GM19043 (cell line): Measurements from ENCODE around the gene COPS9.
A peak's percentile ranks its signal among the peaks of the same experiment; 100 is the strongest.

Experiments used
- ATAC-seq: cut with Tn5 transposase; IDR thresholded peaks from one replicate; pipeline ENCODE4 v1.9.1; 2021; ENCODE audit warnings: low read depth; ENCODE audit not compliant: unreplicated experiment

The COPS9 gene

DNA sequence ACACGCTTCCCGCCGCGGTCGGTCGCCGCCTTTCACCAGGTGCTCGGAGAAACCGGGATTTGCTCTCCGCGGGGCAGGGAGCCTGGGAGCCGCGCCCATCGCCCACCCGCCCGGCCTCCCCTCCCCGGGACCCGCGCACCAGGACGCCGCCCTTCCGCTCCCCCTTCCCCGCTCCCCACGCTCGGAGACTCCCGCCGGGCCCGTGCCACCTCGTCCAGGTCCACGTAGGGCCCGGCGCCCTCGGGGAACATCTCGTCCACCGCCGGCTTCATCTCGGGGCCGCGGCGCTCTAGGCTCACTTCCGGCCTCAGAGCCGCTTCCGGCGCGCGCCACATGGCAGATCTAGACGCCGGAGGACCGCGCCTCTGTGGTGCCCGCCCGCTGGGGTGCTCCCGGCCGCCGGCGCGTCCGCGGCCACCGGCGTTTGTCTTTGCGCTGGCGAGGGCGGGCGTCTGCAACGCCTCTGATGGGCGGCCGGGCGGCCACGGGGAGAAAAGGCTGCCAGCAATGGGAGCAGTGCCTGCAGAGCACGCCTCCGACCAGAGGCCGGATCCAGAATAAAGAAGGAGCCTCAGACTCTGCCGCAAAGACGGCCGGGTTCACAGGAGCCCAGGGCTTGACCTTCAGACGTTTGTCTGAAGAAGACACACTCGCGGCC lies at the start of gene COPS9:
COPS9 (minus strand) TSS at position 293 of the 658 bp plus-strand sequence; CDS start at position 272, 21 bp downstream.
- ATAC-seq: peak; percentile 90

DNA sequence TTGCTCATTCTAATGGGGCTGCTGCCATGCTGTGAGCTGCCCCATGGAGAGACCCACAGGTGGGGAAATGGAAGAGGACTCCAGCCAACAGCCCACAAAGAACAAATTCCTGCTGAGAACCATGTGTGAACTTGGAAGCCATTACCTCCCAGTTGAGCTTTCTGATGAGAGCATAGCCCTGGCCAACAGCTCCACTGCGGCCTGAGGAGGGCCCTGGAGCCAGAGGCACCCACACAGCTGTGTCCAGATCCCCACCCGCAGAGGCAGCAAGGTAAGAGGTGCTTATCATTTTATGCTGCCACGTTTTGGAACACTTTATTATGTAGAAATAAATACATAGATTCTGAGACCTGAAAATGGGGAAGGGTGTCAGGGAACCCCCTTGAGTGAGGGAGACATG lies 48.6 kb upstream of the COPS9 start:
- ATAC-seq: no peak

DNA sequence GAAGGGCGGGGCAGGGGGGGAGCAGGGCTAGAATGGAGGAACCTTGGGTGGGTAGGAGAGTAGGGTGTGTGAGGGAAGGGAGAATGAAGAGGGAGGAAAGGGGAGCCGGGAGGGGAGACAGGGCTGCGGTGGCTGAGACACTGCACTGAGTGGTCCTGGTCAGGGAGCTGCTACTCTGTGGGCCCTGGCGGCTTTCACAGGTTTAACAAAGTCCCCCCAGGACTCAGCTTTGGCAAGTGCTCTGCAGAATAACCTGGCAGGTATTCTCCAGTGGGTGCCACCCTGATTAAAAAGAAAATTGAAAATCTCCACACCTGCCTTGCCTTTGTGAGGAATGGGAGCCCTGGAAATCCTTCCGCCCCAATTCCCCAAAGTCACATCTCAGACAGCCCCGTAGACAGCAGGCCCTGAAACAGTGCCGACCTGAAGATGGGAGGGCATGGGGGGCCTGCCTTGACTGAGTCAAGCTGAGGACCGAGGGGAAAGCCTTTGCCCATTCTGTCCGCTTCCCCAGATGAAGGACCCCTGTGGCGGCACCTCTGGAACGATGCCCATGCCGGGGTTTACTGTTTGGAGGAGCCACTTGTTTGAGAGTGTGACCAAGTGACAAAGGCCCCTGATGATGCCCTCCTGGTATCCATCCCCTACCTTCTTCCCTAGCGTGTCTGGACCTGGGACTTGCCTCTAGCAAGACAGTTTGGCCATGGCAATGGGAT lies 47.9 kb upstream of the COPS9 start:
- no peak for ATAC-seq

DNA sequence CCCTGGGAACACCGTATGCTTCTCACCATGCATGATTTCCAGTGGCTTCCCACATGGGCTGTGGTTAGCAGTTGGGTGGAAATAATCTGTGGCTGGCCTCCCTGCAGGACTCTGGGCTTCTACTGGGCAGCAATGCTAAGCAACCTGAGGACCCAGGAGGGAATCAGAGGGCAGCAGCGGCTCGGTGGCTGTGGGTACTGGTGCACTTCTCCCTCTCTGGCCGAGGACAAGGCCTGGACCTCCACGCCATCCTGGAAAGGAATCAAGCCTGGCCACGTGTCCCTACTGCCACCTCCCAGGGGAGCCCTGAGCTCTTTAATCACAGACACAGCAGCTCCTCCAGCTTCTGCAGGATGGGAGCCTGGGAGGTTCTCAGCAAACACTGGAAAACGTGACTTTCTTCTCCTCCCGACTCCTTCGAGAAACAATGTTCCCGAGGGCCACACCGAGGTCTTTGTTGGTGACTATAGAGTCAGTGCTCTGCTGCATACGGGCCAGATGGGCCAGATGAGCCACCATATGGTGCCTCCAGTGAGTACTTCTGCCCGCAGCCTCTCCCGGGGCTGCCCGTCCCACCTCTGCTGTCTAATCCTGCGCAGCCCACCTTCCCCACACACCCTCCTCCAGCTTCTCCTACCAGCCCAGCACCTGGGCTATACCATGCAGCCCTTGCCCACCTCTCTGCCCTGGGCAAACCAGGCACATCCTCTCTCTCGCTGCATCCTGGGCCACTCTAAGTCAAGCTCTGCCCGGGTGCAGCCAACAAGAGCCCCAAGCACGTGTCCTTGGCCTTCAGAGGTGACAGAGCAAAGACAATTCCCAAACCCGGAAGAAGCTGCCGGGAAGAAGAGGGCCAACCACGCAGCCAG lies 47.1 kb upstream of the COPS9 start:
- ATAC-seq: no peak

DNA sequence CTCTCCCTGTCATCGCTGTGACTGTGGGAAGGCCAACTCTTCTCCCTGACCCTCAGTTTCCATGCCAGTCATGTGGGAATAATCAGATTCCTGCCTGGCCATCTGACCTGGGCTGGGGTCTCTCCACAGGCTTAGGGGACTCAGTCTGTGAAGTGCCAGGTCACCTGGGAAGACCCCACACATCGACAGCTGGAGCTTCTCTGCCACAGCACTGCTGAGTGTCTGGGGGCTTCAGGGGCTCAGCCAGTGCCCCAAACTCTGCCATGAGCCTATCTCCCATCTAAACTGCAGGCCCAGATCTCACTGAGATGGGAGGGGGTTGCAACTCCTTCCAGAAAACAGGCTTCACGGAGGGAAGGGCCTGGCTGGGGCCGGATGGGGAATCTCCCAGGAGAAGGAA lies 46.4 kb upstream of the COPS9 start:
- ATAC-seq: no peak

DNA sequence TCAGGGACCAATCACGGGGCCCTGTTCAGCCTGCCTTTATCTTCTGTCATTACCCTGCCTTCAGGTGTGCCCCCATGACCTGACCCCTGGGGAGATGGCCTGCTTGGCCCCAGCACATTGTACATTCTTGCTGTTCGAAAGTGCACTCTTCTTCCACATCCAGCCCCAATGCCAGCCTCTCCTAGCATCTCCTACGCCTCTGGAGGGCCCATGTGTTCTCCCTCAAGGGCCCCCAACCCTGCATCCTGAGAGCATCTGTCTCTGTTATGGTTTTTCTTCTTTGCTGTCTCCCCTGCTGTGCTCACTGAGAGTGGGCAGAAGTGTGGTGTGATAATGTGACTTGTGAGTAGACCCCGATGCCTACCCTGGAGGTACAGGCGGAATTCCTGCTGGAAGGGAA lies 45.9 kb upstream of the COPS9 start:
- no peak for ATAC-seq

DNA sequence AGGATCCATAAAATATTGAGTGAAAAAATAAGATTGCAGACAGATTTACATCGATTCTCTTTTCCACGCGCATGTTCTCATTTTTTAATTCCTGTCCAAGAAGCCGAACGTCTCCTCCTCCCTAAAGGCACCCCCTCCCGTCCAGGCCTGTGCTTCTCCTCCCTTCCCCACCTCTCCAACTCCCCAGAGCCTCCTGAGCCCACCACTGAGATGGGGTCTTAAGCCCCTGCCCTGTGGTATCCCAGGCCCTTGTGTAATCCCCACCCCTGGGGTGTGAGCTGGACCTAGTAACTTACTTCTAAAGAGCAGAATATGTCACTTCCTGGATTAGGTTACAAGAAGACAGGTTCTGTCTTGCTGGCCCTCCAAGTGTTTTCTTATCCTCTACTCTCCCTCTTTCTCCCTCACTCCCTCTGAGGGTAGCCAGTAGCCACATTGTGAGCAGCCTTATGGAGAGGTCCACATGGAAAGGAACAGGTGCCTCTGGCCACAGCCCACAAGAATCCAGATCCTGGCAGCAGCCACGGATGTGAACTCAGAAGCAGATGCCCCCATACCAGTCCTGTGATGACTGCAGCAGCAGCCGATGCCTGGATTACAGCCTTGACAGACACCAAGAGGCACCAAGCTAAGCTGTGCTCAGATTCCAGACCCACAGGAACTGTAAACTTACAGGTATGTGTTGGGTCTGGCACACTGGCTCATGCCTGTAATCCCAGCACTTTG lies 44.0 kb upstream of the COPS9 start:
- no peak for ATAC-seq

DNA sequence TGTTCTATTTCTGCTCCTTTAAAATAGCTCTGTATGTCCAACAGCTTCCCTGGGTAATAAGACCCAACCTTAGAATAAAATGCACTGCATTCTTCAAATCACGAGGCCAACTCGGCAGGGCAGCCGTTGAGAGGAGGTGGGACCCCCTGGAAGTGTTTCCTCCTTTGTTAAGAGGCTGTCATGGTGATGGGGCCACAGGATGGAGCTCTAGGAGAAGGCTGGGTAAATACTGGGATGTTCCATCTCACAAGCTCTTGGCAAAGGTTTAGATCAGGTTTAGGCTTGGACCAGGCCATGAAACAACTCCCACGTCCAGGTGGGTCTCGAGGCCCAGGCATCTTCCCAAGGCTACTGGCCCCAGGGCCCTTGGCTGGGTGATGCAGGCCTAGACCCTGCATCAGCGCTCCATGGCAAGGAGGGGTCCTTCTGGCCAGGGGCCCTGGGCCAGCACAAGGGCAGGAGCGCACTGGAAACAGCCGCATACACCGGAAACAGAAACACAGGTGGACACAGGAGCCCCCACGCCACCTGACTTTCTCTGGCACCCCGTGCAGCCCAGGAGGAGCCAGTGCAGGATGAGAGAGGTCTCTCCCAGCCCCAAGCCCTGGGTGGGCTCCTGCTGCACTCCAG lies 43.2 kb upstream of the COPS9 start:
- ATAC-seq: no peak

DNA sequence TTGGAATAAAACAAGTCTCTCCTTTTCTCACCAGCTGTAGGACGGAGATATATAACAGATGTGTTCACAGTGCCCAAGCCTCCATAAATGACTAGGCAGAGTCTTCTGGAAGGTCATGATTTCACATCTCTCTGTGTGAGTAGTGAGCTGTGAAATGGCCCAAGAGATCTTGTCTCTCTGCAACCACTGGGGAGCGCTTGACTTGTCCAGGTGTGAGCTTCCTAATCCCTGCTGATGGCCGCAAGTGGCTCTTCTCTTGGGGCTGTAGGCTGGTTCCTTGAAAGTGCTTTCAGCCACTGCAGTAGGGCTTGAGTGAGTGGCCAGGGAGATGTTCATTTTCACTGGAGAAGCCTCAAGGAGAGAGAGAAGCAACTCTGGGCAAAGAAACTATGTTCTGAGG lies 42.5 kb upstream of the COPS9 start:
- no peak for ATAC-seq

DNA sequence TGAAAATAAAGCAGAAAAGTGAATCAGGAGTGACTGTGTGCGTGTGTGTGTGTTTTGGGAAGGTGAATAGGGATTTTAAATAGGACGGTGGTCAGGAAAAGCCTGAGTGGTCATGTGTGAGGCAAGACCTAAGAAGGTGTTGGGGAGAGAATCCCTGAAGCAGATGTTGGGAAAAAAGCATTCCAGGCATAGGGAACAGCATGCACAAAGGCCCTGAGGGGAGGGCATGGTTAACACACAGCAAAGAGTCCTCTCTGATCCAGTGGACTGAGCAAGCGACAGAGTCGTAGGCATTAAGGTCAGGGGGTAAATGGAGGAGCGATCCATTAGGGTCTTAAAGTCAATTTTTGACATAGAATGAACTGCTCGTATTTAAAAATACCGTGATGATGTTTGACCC lies 38.4 kb upstream of the COPS9 start:
- no peak for ATAC-seq

DNA sequence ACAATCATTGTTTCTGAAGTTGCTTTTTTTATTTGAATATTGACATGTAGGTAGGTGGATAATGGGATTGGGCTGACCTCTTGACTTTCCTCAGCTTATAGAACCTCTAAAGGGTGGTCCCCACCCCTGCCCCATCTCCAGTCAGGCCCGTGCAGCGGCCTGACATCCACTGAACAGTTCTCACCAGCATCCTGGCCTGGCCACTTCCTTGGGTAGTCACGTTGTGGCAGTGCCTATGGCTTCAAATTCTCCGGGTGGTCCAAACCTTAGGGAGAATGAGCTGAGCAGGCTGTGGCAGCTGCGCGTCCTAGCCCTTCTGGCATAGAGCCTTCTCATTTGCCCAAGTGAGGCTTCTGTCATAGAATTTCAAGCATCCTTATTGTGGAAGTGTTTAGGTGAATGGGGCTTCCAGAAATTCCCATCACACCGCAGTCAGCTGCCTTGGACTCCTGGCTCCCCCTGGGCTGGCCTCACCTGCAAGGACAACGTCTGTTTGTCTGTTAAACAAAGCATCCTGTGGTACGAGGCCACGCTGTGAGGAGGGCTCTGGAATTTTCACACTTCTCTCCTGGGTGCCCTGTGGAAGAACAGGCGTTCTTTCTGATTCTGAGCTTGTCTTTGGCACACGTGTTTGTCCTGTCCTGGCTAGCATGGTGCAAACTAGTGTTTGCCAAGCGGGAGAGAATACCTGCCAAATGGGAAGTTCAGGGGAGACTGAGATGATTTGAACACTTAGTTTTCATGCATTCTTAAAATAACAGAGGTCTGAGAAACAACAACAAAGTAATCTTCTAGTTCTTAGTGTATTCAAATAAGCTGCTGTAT lies 36.2 kb upstream of the COPS9 start:
- no peak for ATAC-seq

DNA sequence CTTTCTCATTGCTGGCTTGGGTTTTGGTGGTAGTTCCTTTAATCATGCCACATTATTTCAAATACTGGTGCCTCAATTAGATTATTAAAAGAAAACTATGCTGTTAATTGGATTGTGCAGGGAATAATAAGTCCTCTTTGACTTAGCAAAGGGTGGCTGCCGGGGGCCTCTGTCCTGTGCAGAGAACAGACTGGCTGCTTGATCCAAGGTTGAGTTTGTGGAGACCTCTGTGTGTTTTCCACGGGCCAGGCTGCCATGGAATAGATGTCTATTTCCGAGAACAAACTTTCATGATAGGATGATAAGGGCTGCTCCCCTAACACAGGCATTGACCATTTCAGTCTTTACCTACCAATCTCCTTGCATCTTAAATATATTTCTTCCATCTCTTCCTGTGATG lies 34.8 kb upstream of the COPS9 start:
- ATAC-seq: no peak

DNA sequence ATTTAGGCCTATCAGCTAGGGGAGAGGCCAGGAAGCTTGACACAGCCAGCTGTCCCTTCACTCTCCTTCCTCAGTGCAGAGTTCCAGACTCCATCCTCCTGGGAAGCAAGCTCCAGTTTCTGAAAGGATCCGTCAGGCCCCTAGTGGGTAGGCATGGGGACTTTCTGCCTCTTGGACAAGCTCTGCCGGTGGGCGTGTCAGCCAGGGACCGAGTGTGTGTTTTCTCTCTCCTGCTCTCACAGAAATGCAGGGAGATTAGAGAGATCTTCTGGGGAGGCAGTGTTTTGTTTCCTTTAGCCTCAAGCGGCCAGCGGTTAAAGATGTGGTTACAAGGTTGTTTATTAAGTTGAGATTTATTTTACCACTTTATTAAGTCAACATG lies 34.2 kb upstream of the COPS9 start:
- ATAC-seq: no peak

DNA sequence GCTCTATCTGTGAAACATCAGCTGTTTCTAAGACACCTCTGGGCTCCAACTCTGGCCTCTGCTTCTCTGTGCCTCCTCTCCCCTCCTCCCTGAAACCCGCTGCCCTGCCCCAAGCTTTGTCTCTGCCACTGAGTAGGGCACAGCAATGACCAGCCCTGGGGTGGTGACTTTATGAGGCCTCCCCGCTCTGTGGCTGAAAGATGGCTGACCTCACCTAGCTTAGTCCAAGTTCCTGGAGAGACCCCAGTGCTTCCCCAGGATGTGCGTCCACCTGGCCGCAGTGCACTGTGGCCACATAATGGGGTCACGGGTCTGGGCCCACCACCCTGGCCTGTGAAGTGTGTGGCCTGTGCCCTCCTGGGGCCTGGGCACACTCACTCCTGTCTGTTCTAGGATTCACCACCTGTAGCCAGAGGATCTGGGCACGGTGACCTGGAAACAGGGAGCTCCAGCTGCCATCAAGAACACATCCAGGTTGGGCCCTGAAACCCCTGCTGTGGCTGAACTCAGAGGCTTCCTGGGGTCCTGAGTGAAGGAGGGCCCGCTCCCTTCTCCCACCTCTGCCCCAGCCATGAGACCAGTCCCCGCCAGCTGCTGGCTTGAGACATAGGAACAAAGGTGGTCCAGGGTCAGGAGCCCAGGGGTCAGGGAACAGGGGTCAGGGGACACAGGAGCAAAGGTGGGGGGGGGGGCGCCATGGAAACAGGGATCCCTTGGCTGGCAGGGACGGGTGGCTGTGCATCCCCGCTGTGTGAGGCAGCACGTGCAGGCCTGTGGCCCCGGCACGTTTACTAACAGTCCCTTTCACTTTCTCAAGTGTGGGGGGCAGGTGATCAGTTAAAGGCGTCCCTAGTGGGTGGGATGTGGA lies 33.6 kb upstream of the COPS9 start:
- ATAC-seq: no peak

DNA sequence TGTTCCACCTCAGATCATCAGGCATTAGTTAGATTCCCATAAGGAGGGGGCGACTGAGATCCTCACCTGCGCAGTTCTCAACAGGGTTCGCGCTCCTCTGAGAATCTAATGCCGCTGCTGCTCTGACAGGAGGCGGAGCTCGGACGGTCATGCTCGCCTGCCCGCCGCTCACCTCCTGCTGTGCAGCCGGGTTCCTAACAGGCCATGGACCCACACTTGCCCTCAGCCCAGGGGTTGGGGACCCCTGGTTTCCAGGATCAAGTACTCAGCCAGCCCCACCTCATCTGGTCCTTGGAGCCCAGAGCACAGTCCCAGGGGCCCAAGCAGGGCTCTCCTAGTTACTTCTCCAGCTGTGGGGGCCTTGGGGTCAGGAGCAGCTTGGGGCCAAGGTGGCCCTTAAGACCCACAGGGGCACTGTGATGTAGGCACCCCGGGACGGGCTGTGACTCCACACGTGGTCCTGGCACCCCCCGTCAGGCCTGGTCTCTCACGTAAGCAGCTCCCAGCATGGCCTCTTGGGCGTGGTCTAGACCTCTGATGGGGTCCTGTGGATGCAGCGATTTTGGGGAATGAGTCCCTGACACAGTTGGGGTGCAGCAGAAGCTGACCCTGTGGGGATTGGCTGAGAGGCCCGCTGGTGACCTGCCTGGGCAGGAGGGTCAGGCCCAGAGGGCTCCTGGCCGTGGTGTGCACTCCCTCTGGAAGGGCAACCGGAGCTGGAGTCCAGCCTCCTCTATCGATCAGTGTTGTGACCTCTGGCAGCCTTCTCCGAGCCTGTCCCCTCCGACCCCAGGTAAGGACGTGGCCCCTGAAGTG lies 32.6 kb upstream of the COPS9 start:
- ATAC-seq: no peak

DNA sequence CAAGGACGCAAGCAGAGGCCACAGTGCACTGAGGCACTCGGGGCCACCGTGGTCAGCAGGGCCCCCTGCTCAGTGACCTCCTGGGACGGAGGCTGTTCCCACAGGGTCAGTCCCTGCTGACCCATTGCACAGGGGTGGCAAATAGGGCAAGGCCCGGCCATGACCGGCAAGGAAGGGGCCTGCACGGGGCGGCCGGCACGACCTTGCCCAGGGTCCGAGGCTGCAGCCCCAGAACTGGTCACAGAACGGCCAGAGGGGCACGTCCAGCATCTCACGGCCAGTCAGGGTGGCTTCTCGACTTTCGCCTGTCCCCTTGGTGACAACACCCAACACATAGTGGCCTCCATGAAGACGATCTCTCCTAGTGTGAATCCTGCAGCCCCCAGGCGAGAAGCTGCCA lies 31.9 kb upstream of the COPS9 start:
- ATAC-seq: no peak

DNA sequence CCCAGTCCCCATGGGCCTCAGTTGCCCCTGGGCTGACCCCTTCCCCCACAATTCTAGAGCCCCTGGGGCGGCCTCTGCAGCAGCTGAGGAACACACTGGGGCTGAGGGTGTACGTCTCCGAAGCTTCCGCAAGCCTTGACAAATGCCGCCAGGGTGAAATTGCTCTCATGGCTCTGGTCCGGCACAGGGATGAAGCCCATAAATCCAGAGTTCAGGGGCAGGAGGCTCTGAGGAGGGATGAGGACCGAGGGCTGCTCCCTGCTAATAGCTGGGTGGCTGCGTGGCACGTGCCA lies 31.4 kb upstream of the COPS9 start:
- no peak for ATAC-seq
